Lung (tissue), 12 donors: ENCODE results near the gene TMEM134. TPM values are rescaled to one million over a fixed set of nuclear protein-coding genes. Genes with fewer than 3 reads are reported as not detected.
"Not testable (repeated sequence)": the region's sequence is repeated elsewhere in the genome, so short reads cannot be mapped to it uniquely, and the experiment has no call there.

Source experiments
- ATAC-seq: fragments of 200-7000 bp; cut with Tn5 transposase; one replicate; pipeline ENCODE4 v1.9.1; 2020; ENCODE audit warnings: moderate number of reproducible peaks; ENCODE audit not compliant: insufficient read depth, low FRiP score
- DNase-seq, 3 donors: peaks; one replicate each; pipeline ENCODE4 v3.0.0-alpha.2; 2013 to 2017
- H3K27ac ChIP-seq, 2 donors: one replicate each; pipeline ENCODE4 v1.5.1; 2013; ENCODE audit warnings: mild to moderate bottlenecking in 2 of 2, moderate library complexity in 2 of 2, control low read depth in 1 of 2, inconsistent platforms in 1 of 2, low read depth in 1 of 2, low read length in 1 of 2
- H3K27me3 ChIP-seq, 3 donors: one replicate each; pipeline ENCODE4 v1.5.1; 2013; ENCODE audit warnings: low read length in 2 of 3; ENCODE audit not compliant: control insufficient read depth in 3 of 3, insufficient read depth in 3 of 3
- H3K36me3 ChIP-seq, 4 donors: one replicate each; pipeline ENCODE4 v1.5.1; 2013; ENCODE audit warnings: low read length in 4 of 4, mild to moderate bottlenecking in 1 of 4, moderate library complexity in 1 of 4; ENCODE audit not compliant: control insufficient read depth in 4 of 4, insufficient read depth in 4 of 4
- H3K4me1 ChIP-seq, 5 donors: one replicate each; pipeline ENCODE4 v1.5.1; 2013; ENCODE audit warnings: low read length in 5 of 5, mild to moderate bottlenecking in 2 of 5, moderate library complexity in 1 of 5; ENCODE audit not compliant: control insufficient read depth in 5 of 5, insufficient read depth in 5 of 5
- H3K4me3 ChIP-seq: one replicate; pipeline ENCODE4 v1.5.1; 2013; ENCODE audit warnings: mild to moderate bottlenecking, control low read depth, moderate library complexity
- H3K9ac ChIP-seq, 2 donors: one replicate each; pipeline ENCODE4 v1.5.1; 2013; ENCODE audit warnings: low read length in 2 of 2, control low read depth in 1 of 2; ENCODE audit not compliant: insufficient read depth in 1 of 2
- H3K9me3 ChIP-seq, 4 donors: one replicate each; pipeline ENCODE4 v1.5.1; 2013; ENCODE audit warnings: low read length in 3 of 4, mild to moderate bottlenecking in 1 of 4, moderate library complexity in 1 of 4; ENCODE audit not compliant: control insufficient read depth in 4 of 4, insufficient read depth in 3 of 4
- WGBS, 2 donors: extraction: QIAGEN DNeasy Blood & Tissue Kit; methylation state at CpG; one replicate each; pipeline ENCODE4 v1.1.7; 2013; 5-methylcytosine and 5-hydroxymethylcytosine counted together
- polyA plus RNA-seq, 2 donors: library from polyadenylated mRNA; stranded (reverse); fragments of 200-250 nt; gene quantifications; one replicate each; pipeline ENCODE4 v1.2.1, GENCODE V29; 2013
- total RNA-seq, 2 donors: library from RNA; depleted of rRNA in 1 of 2; stranded (reverse); fragments of >200 nt in 1 of 2; gene quantifications; one replicate each; pipeline ENCODE4 v1.2.1, GENCODE V29; 2014 to 2021
- TF ChIP-seq, protein P1 (sequence below): IDR thresholded peaks from 2 replicates; pipeline ENCODE4 v1.5.1; 2012; ENCODE audit warnings: mild to moderate bottlenecking; ENCODE audit errors: control extremely low read depth, extremely low read depth
- donor health status: control.
- donor health status: control.
- donor health status: Bipolar disorder and iron deficiency.
- donor health status: healthy.
- donor health status: DM: yes; HTN: yes; CAD: no.

TMEM134 gene
- total and polyA plus RNA-seq, 4 donors, result 32.5 to 91.4 (median 83.1) TPM

DNA sequence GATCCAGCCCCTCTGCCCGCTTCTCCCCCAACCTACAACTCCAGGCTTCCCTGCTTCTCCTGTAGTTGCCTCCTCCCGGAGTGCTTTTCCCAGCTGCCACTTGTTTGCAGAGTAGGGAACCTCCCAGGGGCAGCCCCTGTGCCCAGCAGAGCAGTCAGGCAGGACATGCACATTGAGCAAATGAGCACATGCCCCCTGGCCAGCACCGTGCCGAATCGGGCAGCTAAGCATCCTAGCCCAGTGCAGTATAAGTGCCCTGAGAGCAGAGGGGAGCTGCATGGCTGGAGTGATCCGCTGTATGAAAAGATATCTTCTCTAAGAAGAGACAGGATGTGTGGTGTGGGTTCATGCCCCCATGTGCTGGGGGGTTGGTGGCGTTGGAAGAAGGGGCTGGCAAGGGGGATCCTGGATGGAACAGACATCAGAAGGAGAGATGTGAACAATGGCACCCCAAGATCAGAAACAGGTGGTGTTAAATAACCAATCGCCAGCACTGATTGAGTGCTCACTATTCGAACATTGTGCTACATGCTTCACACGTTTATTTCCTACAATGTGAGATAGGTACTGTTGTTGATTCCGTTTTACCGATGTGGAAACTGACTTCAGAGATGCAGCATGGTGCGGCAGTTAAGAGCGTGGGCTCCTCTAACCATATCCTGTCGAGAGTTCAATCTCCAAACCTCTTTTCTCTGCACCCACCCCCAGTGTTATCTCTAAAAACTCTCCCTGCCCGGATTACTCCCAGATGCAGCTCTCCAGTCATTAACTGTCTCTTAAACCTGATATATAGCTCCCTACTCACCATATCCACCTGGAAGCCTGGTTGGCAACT lies 15.0 kb upstream of the TMEM134 start:
- no peak overlapping the region for H3K4me3 ChIP-seq
- TF ChIP-seq, protein P1, sequence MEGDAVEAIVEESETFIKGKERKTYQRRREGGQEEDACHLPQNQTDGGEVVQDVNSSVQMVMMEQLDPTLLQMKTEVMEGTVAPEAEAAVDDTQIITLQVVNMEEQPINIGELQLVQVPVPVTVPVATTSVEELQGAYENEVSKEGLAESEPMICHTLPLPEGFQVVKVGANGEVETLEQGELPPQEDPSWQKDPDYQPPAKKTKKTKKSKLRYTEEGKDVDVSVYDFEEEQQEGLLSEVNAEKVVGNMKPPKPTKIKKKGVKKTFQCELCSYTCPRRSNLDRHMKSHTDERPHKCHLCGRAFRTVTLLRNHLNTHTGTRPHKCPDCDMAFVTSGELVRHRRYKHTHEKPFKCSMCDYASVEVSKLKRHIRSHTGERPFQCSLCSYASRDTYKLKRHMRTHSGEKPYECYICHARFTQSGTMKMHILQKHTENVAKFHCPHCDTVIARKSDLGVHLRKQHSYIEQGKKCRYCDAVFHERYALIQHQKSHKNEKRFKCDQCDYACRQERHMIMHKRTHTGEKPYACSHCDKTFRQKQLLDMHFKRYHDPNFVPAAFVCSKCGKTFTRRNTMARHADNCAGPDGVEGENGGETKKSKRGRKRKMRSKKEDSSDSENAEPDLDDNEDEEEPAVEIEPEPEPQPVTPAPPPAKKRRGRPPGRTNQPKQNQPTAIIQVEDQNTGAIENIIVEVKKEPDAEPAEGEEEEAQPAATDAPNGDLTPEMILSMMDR, result no peak
- WGBS, 2 donors, result 84 to 88% methylated on average over 16 of the region's 16 CpGs
- ATAC-seq (no peak), DNase-seq (no peak)
- H3K4me1 ChIP-seq, result peaks cover 0 to 12% (median 7%) of the 10 kb centered on the region in 5 donors
- no peaks in the 10 kb centered on the region for H3K9me3 ChIP-seq
- H3K27ac ChIP-seq, result peak overlapping the region in 1 of 2 donors; percentile 80
- H3K9ac ChIP-seq, result peak overlapping the region in 1 of 2 donors; percentile 35
- no peaks in the 10 kb centered on the region for H3K27me3 ChIP-seq
- H3K36me3 ChIP-seq, result peaks cover 0 to 15% (median 13%) of the 10 kb centered on the region in 4 donors

DNA sequence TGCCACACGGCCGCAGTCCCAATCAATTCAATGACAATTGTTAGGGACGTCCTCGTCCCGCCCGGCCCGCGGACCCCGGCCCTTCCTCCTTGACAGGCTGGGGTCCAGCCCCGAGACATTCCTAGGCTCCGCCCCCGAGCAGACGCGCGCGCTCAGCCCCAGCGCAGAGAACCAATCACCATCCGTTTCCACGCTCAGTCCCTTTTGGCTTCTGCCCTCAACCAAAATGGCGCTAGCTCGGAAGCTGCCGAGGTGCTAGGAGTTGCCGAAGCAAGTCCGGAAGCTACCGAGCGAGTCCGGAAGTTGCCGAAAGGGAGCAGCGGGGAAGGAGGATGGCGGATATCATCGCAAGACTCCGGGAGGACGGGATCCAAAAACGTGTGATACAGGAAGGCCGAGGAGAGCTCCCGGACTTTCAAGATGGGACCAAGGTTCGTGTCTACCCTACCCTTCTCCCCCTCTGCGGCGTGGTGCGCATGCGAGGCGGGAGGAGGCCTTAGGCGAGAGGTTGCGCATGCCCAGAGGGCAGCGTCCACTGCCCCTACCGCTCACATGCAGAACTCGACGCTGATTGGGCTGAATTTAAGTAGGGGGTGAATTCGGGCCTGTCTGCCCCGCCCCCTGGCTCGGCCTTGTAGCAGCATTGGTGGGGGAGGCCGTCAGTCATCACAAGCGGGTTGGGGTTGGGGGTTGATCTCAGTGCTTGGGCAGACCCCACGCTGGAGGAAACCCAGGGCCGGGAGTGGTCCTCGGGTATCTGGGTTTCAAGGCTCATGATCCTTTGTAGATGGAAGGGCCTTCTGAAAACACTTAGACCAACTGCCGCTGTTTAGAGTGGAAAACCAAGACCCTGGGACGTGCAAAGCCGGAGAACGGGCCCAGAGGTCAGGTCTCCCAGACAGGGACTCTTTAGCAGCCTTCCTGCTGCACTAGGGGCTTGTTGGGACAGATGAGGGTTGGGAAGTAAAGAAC lies 14.1 kb upstream of the TMEM134 start, which contains the start of gene AIP:
TSS of gene AIP (plus strand) at position 200 of the 972 bp plus-strand sequence. CDS start at position 333, 133 bp downstream.
- H3K36me3 ChIP-seq, result peaks cover 0 to 14% (median 12%) of the 10 kb centered on the region in 4 donors
- peak; percentile 98 for ATAC-seq
- peak; percentile 98 to 99 (median 99) for DNase-seq
- H3K9me3 ChIP-seq, result no peaks in the 10 kb centered on the region
- H3K4me3 ChIP-seq, result peak within 1 kb of the TSS; percentile 48
- 10 to 12% methylated on average over 52 to 60 of the region's 60 CpGs for WGBS, 2 donors
- H3K27ac ChIP-seq, result peak within 1 kb of the TSS; percentile 79 to 80
- H3K4me1 ChIP-seq, result peaks cover 0 to 12% (median 7%) of the 10 kb centered on the region in 5 donors
- TF ChIP-seq, protein P1, result no peak
- peak within 1 kb of the TSS; percentile 26 to 92 for H3K9ac ChIP-seq
- no peaks in the 10 kb centered on the region for H3K27me3 ChIP-seq

DNA sequence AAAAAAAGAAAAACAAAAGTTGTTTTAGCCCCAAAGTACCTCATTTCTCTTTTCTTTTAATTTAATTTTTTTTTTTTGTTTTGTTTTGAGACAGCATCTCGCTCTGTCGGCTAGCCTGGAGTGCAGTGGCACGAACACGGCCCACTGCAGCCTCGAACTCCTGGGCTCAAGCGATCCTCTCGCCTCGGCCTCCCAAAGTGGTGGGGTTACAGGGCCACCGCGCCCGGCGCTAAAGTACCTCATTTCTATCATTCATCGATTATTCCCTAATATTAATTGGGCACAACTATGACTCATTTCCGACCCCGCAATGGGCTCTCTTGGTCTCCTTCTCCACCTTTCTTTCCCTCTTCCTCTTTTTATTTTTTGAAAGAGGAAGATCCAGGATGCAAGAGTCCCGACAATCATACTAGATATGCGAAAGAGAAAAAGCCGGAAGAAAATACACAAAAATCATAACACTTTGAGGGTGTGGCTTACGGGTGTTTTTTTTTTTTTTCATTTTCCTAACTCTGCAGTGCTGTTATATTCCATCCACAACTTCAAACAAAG lies 13.3 kb upstream of the TMEM134 start:
- 33 to 36% methylated on average over 19 of the region's 19 CpGs for WGBS, 2 donors

DNA sequence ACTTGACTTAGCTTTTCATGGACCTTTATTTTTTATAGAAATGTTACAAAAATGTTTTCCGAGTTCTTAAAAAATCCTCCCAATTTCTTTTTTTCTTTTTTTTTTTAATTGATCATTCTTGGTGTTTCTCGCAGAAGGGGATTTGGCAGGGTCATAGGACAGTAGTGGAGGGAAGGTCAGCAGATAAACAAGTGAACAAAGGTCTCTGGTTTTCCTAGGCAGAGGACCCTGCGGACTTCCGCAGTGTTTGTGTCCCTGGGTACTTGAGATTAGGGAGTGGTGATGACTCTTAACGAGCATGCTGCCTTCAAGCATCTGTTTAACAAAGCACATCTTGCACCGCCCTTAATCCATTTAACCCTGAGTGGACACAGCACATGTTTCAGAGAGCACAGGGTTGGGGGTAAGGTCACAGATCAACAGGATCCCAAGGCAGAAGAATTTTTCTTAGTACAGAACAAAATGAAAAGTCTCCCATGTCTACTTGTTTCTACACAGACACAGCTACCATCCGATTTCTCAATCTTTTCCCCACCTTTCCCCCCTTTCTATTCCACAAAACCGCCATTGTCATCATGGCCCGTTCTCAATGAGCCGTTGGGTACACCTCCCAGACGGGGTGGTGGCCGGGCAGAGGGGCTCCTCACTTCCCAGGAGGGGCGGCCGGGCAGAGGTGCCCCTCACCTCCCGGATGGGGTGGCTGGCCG lies 8.4 kb upstream of the TMEM134 start:
- H3K36me3 ChIP-seq, H3K9ac ChIP-seq, ATAC-seq, H3K27me3 ChIP-seq, DNase-seq, H3K9me3 ChIP-seq, H3K27ac ChIP-seq, H3K4me1 ChIP-seq, H3K4me3 ChIP-seq: not testable (repeated sequence)
- 75 to 84% methylated on average over 12 to 14 of the region's 16 CpGs for WGBS, 2 donors

More for the DNA sequence above, 13.3 kb upstream of the TMEM134 start:
- TF ChIP-seq, protein P1, result no peak
- H3K4me3 ChIP-seq, result peak overlapping the region; percentile 27
- DNase-seq, result no peak
- no peaks in the 10 kb centered on the region for H3K27me3 ChIP-seq
- H3K36me3 ChIP-seq, result peaks cover 0 to 10% (median 5%) of the 10 kb centered on the region in 4 donors
- peak overlapping the region; percentile 26 to 50 for H3K9ac ChIP-seq
- peaks cover 0 to 12% (median 7%) of the 10 kb centered on the region in 5 donors for H3K4me1 ChIP-seq
- no peaks in the 10 kb centered on the region for H3K9me3 ChIP-seq
- no peak for ATAC-seq
- H3K27ac ChIP-seq, result peak overlapping the region; percentile 79 to 80

DNA sequence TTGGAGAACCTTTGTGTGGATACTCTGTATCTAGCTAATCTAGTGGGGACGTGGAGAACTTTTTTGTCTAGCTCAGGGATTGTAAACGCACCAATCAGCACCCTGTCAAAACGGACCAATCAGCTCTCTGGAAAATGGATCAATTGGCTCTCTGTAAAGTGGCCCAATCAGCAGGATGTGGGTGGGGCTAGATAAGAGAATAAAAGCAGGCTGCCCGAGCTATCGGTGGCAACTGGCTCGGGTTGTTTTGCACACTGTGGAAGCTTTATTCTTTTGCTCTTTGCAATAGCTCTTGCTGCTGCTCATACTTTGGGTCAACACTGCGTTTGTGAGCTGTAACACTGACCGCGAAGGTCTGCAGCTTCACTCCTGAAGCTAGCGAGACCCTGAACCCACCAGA lies 7.6 kb upstream of the TMEM134 start:
- not testable (repeated sequence) for H3K4me3 ChIP-seq, DNase-seq, H3K27ac ChIP-seq, H3K9me3 ChIP-seq, H3K9ac ChIP-seq, ATAC-seq, H3K4me1 ChIP-seq, H3K27me3 ChIP-seq, H3K36me3 ChIP-seq
- WGBS, 2 donors, result 87 to 90% methylated on average over 10 of the region's 10 CpGs
